Adipocyte (in vitro differentiated cells): ENCODE measurements around the gene CYP2W1.

Experiments
- DNase-seq: peaks from one replicate; pipeline ENCODE4 v3.0.0-alpha.2; 2015; ENCODE audit warnings: low read depth
- H3K27me3 ChIP-seq: replicated peaks from 2 replicates; pipeline ENCODE4 v1.7.0; 2013; ENCODE audit warnings: mild to moderate bottlenecking, low read length, moderate library complexity; ENCODE audit not compliant: control insufficient read depth, insufficient read depth
- H3K36me3 ChIP-seq: 2 replicates; pipeline ENCODE4 v1.7.0; 2013; ENCODE audit warnings: low read length, mild to moderate bottlenecking, moderate library complexity; ENCODE audit not compliant: control insufficient read depth, insufficient read depth, severe bottlenecking
- H3K4me1 ChIP-seq: 2 replicates; pipeline ENCODE4 v1.7.0; 2013; ENCODE audit warnings: mild to moderate bottlenecking, low read length, moderate library complexity; ENCODE audit not compliant: control insufficient read depth, insufficient read depth
- H3K4me3 ChIP-seq: 2 replicates; pipeline ENCODE4 v1.7.0; 2013; ENCODE audit warnings: mild to moderate bottlenecking, low read length, moderate library complexity
- H3K9ac ChIP-seq: 2 replicates; pipeline ENCODE4 v1.7.0; 2013; ENCODE audit warnings: mild to moderate bottlenecking, low read length, moderate library complexity
- H3K9me3 ChIP-seq: 2 replicates; pipeline ENCODE4 v1.7.0; 2013; ENCODE audit warnings: mild to moderate bottlenecking, low read length, moderate library complexity; ENCODE audit not compliant: control insufficient read depth

Gene CYP2W1

DNA sequence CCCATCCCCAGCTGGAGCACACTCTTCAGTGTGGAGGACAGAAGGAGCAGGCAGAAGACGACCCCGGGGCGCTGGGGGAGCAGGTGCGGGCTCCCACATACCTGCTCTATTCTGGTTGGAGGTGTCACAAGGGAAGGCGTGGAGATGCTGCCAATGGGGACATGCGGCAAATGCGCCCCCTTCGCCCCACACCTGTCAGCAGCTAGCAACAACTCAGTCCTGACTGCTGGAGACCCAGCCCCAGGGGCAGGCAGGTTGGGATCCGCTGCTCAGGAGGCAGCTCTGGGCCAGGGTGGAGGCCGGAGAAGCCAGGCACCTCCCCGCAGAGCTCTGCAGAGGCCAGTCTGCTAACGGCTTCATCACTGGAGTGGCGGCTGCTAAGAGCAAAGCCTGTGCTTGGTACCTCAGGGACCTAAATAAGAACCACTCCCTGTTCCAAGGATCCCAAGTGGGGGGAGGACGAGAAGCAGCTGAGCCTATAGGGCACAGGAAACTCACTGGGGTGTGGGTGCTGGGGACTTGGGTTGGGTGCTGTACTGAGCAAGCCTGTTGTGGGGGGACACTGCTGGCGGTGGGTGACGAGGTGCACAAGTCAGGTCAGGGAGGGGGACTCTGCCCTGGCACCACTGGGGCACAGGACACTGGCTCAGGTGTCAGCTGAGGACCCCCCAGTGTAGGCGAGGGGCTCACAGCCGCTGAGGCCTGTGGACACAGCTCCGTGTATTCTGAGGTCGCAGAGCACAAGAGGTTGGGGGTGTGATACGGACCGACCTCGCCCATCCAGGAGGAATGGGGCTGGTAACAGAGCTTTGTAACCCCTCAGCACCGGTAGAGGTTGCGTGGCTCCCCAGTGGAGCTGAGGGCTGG is 42.1 kb downstream of the CYP2W1 start:
- peaks cover 11% of the 10 kb centered on the region for H3K4me1 ChIP-seq
- no peak overlapping the region for H3K4me3 ChIP-seq
- no peak overlapping the region for H3K9ac ChIP-seq
- no peaks in the 10 kb centered on the region for H3K9me3 ChIP-seq
- H3K27me3 ChIP-seq, result no peaks in the 10 kb centered on the region
- no peak for DNase-seq
- peaks cover 5% of the 10 kb centered on the region for H3K36me3 ChIP-seq

DNA sequence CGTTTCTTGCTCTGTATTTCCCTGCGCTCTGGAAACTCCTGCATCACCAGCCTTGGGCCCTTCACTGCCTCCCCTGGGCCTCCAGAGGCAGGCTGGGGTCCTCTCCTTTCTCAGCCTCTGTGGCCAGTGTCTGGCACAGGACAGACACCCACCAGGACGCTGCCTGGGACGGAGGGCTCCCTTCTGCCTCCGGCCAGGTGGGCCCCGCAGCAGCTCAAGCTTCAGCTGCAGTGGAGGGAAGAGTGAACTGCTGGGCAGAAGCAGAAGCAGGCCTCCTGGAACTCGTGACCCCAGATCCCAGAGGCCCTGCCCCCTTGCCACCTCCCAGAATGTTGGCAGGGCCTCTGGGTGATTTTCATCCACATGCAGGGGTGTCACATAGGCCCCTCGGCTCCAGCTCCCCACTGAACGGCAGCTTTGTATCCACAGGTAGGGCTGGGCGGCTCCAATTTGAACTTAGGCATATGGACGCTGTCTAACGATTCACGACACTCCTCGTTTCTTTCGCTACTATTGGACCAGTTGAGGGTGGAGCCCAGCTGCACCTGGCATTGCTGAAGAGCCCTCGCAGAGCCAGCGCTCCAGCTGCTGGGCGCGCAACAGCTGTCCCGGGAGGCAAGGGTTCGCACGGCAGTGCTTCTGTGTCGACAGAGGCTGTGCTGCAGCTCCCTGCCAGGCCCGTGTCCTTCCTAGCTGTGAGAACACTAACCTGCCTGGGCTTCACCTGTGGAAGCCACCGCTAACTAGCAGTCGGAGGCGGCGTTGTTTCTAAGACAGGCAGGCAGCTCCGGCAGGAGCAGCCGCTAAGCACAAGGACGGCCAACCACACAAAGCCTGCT is 43.0 kb downstream of the CYP2W1 start:
- Histone ChIP-seq H3K36me3 (peaks cover 5% of the 10 kb centered on the region), H3K27me3 (no peaks in the 10 kb centered on the region), H3K9me3 (no peaks in the 10 kb centered on the region), H3K9ac (no peak overlapping the region), H3K4me1 (peaks cover 11% of the 10 kb centered on the region), H3K4me3 (no peak overlapping the region)
- no peak for DNase-seq

DNA sequence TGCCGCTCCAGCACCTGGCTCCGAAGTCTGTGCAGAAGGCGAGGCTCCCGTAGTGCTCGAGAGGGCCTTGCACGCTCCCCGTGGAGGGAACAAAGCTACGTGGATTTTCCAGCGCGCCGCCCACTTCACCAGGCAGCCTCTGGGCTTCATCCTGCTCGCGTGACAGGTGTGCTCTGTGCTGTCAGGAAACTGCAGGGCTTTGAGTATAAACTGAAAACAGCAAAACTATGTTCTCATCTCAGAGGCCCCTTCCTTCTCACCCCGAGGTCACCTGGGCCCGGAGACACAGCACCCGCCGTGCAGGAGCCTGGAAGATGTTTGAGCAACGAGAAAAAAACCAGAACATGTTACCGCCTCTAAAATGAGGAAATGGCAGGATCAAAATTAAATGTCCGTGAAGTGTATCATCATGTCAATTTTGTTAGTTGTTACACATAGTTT is 43.8 kb downstream of the CYP2W1 start:
- H3K9me3 ChIP-seq, result no peaks in the 10 kb centered on the region
- no peak for DNase-seq
- H3K9ac ChIP-seq, result peak overlapping the region; percentile 83
- peaks cover 11% of the 10 kb centered on the region for H3K4me1 ChIP-seq
- H3K27me3 ChIP-seq, result no peaks in the 10 kb centered on the region
- peaks cover 5% of the 10 kb centered on the region for H3K36me3 ChIP-seq
- H3K4me3 ChIP-seq, result peak overlapping the region; percentile 82

DNA sequence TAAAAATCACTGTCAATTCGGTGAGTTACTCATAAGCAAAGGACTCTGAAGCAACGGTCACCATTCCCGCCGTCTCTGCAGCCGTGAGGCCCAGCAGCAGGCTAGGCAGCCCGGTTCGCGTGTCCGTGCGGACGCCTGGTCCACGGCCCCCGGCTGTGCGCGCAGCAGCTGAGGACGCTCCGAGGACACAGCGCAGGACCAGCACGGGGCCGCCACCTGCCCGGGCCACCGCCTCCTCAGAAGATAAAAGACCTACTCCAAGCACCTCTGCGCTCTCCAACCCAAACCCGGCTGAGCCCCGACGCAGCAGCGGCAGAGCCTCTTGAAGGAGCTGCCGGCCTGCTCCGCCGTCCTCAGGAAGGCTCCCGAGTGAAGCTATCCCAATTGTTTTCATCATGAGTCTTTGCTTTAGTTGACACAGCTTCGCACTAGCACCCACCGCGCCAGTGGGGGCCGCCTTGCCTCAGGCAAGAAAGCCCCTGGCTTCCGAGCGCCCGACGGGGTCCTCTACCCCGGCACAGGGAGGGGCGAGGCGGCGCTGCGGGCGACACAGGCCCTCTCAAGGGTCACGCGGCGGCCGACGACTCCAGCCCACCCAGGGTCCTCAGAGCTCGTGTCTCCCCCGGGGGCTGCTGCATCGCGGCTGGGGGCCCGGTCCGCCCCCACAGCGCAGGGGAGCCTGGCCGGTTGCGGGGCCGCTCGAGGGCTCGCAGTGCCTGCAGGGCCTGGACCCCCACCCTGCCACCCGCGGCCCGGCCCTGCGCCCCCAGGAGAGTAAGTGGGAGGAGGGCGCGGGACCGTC is 44.5 kb downstream of the CYP2W1 start:
- Histone ChIP-seq H3K4me1 (peaks cover 11% of the 10 kb centered on the region), H3K36me3 (peaks cover 5% of the 10 kb centered on the region), H3K4me3 (peak overlapping the region; percentile 82), H3K9ac (peak overlapping the region; percentile 83), H3K27me3 (no peaks in the 10 kb centered on the region), H3K9me3 (no peaks in the 10 kb centered on the region)
- DNase-seq, result peak; percentile 68

DNA sequence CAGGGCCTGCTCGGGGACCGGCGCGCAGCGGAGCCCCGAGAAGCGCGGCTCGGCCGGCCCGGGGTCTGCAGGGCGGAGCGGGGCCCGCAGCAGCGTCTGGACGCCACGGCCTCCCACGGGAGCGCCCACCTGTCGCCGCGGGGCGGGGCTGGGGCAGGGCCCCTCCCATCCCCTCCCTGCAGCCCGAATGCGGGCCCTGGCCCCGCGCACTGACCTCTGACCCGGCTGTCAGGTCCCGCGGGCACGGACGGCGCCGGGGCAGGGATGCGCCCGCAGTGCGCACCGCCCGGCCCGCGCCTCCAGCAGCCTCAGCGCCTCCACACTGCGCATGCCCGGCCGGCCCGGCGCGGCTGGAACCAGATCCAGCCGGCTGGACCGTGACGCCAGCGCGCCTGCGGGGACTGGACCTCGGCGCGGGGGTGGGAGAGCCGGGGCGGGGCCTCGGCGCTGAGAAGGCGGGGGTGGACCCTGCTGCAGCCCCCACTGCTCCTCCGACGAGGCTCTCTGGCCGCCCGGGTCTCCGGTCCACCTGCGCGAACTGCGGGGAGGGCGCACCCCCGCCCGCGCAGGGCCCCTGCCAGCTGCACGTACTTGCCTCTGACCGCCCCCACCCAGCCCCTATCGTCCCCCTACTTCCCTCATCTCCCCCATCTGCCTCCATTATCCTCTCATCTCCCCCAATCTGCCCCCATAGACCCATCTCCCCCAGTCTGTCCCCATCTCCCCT is 45.2 kb downstream of the CYP2W1 start:
- Histone ChIP-seq H3K27me3 (no peaks in the 10 kb centered on the region), H3K36me3 (peaks cover 5% of the 10 kb centered on the region), H3K9me3 (no peaks in the 10 kb centered on the region), H3K4me1 (peaks cover 11% of the 10 kb centered on the region), H3K4me3 (peak overlapping the region; percentile 82), H3K9ac (peak overlapping the region; percentile 83)
- DNase-seq, result peak; percentile 96

DNA sequence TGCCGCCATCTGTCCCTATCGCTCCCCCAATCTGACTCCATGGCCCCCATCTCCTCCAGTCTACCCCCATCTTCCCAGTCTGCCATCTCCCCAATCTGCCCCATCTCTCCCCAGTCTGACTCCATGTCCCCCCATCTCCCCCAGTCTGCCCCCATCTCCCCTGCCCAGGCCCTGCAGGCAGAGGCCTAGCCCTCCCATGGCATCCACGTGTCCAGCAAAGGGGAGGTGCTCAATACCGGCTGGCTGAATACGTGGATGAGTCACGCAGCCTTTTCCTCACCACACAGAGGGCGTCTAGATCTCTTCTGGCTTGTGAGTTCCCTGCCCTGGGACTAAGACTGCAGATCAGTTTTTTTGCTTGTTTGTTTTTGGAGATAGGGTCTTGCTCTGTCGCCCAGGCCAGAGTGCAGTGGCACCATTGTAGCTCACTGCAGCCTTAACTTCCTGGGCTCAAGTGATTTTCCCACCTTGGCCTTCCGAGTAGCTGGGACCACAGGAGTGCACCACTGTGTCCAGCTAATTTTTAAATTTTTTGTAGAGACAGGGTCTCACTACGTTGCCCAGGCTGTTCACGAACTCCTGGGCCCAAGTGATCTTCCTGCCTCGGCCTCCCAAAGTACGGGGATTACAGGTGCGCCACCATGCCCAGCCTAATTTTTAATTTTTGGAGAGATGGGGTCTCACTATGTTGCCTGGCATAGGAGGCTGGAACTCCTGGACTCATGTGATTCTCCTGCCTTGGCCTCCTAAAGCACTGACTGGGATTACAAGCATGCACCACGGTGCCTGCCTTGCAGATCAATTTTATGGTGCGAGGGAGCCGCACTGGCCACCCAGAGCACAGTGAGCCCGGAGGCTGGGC is 46.0 kb downstream of the CYP2W1 start:
- H3K36me3 ChIP-seq, result peaks cover 5% of the 10 kb centered on the region
- H3K27me3 ChIP-seq, result no peaks in the 10 kb centered on the region
- no peaks in the 10 kb centered on the region for H3K9me3 ChIP-seq
- H3K4me3 ChIP-seq, result peak overlapping the region; percentile 82
- peak overlapping the region; percentile 72 for H3K9ac ChIP-seq
- peak; percentile 96 for DNase-seq
- H3K4me1 ChIP-seq, result peaks cover 11% of the 10 kb centered on the region

DNA sequence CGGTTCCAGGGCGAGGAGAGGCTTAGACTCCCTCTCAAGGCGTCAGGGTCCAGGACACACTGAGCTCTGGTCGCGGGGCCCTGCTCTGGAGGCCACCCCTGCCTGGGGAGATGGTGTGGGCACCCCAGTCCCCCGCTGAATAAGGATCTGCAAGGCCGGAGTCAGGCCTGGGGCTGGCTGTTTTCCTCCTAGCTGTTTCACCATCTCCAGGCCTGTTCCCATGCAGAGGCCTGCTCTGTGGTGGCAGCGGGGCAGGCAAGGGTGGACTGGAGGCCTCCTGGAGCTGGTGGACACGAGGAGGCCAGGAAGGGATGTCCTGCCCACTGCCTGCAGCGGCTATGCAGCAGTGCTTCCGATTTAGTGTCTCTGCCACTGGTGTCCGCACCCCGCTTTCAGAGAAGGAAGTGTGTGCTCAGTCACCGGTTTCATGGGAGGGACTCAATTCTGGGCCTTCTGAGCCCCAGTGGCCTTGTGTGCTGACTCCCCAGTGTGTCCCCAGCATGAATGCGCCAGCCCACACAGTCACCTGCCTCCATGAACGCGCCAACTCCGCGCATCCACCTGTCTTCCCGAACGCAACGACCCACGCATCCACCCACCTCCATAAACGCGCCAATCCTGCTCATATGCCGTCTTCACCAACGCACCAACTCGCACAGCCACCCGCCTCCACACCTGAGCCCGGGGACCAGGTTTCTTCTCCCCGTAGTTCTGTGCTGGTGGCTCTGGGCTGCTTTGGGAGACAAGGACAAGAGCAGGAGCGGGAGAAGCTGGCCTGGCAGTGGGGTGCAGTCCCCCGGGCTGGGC is 46.9 kb downstream of the CYP2W1 start:
- no peak overlapping the region for H3K4me3 ChIP-seq
- DNase-seq, result no peak
- H3K36me3 ChIP-seq, result peaks cover 5% of the 10 kb centered on the region
- H3K4me1 ChIP-seq, result peaks cover 11% of the 10 kb centered on the region
- no peaks in the 10 kb centered on the region for H3K27me3 ChIP-seq
- no peaks in the 10 kb centered on the region for H3K9me3 ChIP-seq
- peak overlapping the region; percentile 72 for H3K9ac ChIP-seq

DNA sequence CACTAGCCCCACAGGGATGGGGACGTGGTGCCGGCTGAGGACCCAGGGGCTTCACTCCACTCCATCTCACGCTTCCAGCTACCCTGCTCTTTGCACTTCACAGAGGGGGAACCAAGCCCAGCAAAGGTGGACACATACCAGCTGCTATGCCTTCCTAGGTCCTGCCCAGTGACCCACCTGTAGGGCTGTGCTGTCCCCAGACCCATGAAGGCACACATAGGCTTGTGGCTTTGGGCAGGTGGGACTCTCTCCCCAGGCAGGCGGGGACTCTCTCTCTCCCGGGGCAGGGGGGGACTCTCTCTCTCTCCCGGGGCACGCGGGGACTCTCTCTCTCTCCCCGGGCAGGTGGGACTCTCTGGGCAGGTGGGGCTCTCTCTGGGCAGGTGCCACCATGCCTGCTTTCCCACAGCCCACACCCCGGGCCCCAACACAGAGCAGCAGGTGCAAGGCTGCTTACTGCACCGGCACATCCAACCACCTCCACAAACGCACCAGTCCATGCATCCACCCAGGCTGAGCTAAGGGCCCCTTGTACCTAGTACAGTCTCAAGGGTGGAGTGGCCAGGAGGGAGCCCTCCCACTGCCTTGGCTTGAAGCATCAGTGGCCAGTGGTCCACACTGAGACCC is 47.6 kb downstream of the CYP2W1 start:
- H3K27me3 ChIP-seq, result no peaks in the 10 kb centered on the region
- H3K4me3 ChIP-seq, result no peak overlapping the region
- no peaks in the 10 kb centered on the region for H3K9me3 ChIP-seq
- no peak overlapping the region for H3K9ac ChIP-seq
- peaks cover 5% of the 10 kb centered on the region for H3K36me3 ChIP-seq
- H3K4me1 ChIP-seq, result peaks cover 11% of the 10 kb centered on the region
- DNase-seq, result no peak

DNA sequence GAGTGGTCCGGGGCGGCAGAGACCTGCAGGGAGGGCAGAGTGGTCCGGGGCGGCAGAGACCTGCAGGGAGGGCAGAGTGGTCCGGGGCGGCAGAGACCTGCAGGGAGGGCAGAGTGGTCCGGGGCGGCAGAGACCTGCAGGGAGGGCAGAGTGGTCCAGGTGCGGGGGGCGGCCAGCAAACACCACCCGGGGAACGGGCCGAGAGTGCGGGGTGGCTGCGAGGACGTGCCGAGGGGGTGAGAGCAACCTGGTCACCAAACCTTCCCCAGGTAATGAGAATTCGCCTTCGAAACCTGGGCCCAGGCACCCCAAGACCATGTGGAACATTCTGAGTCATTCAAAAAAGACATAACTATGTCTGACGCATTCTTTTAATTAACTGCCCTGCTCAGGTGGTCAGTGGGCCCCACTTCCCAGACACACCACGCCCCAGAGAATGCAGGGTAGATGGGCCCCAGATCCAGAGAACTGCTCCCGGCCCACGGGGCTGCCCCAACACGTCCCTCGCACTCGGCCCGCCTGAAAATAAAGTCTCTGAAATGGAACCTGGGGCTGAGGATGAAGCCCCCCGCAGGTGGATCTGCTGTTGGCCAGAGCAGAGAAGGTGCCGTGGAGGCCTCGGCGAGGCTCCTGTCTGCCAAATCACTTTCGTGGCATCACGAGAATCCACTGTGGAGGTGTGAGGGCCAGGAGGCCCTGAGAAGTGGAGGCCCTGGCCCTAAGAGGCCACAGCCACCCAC is 48.9 kb downstream of the CYP2W1 start:
- DNase-seq, result no peak
- Histone ChIP-seq H3K27me3 (no peaks in the 10 kb centered on the region), H3K9ac (no peak overlapping the region), H3K4me3 (no peak overlapping the region), H3K36me3 (no peaks in the 10 kb centered on the region), H3K9me3 (no peaks in the 10 kb centered on the region), H3K4me1 (peaks cover 11% of the 10 kb centered on the region)
